Esophagus muscularis mucosa (tissue), 4 donors: Measurements from ENCODE around the gene SAMD4A. TPM values are rescaled to one million over a fixed set of nuclear protein-coding genes. Genes with fewer than 3 reads are reported as not detected.

Experiments
- DNase-seq: peaks from one replicate; pipeline ENCODE4 v3.0.0-alpha.2; 2017; ENCODE audit errors: extremely low spot score
- H3K27ac ChIP-seq, 4 donors: fragments of 200-600 bp; sonication (generic); replicated peaks in 1 of 4; 1 replicate in 3 of 4; 2 replicates in 1 of 4; pipeline ENCODE4 v1.5.1; 2016 to 2019; ENCODE audit warnings: mild to moderate bottlenecking in 1 of 4
- H3K27me3 ChIP-seq, 4 donors: fragments of 200-600 bp; sonication (generic); one replicate each; pipeline versions ENCODE4 v1.5.1 to v1.6.0; 2016 to 2019
- H3K36me3 ChIP-seq, 4 donors: fragments of 200-600 bp; sonication (generic); one replicate each; pipeline ENCODE4 v1.5.1; 2016 to 2019
- H3K4me1 ChIP-seq, 4 donors: fragments of 200-600 bp; sonication (generic); one replicate each; pipeline ENCODE4 v1.5.1; 2016 to 2019
- H3K4me3 ChIP-seq, 4 donors: fragments of 200-600 bp; sonication (generic); 1 replicate in 2 of 4; 2 replicates in 2 of 4; pipeline ENCODE4 v1.5.1; 2016 to 2019; ENCODE audit warnings: mild to moderate bottlenecking in 4 of 4, moderate library complexity in 1 of 4
- H3K9me3 ChIP-seq, 4 donors: fragments of 200-600 bp; sonication (generic); 1 replicate in 3 of 4; 2 replicates in 1 of 4; pipeline ENCODE4 v1.5.1; 2016 to 2019
- CTCF ChIP-seq, 3 experiments: fragments of 200-600 bp in 2 of 3; fragments of 450-650 bp in 1 of 3; sonication (generic) in 2 of 3; IDR thresholded peaks; one replicate each; pipeline ENCODE4 v1.5.1; 2017 to 2019; ENCODE audit warnings: antibody characterized with exemption in 3 of 3, mild to moderate bottlenecking in 2 of 3, moderate library complexity in 1 of 3
- EP300 ChIP-seq: sonication (generic); formaldehyde crosslinking; IDR thresholded peaks from one replicate; pipeline ENCODE4 v1.6.1; 2017; ENCODE audit warnings: antibody characterized with exemption
- POLR2A ChIP-seq: fragments of 450-650 bp; IDR thresholded peaks from one replicate; pipeline ENCODE4 v1.6.1; 2017; ENCODE audit warnings: antibody characterized with exemption, moderate library complexity, mild to moderate bottlenecking, low read depth
- POLR2AphosphoS5 ChIP-seq, 2 donors: sonication (generic); formaldehyde crosslinking; IDR thresholded peaks; one replicate each; pipeline ENCODE4 v1.6.1; 2017; ENCODE audit warnings: antibody characterized with exemption in 2 of 2
- WGBS: methylation state at CpG from one replicate; pipeline ENCODE4 v1.1.5; 2018; 5-methylcytosine and 5-hydroxymethylcytosine counted together
- intact Hi-C: fragments of 100-400 bp; cut with DNase I; formaldehyde crosslinking; loops from one replicate; pipeline ENCODE4 v1.15.1; 2023
- total RNA-seq, 4 donors: library from RNA; depleted of rRNA; stranded (reverse); fragments of >200 nt; gene quantifications; one replicate each; pipeline versions ENCODE4 v1.1.0 to v1.2.1, GENCODE V29; 2016

SAMD4A gene
- total RNA-seq, 4 donors from 2014 or later: 76.8 to 123 (median 97.0) TPM

GRCh38 chr14:54654605-54655004, 87.7 kb downstream of the SAMD4A start:
- DNase-seq: no peak
- no peaks in the 10 kb centered on the region for H3K36me3 ChIP-seq
- no peak overlapping the region for H3K4me3 ChIP-seq
- TF ChIP-seq POLR2AphosphoS5 (IDR thresholded peaks at IDR 0.05) (no peak), POLR2A (no peak), EP300 (no peak), CTCF (IDR thresholded peaks at IDR 0.05) (no peak)
- no peaks in the 10 kb centered on the region for H3K9me3 ChIP-seq
- intact Hi-C loops: no loop called here
- 79% methylated on average over 2 of the region's 2 CpGs for WGBS
- no peaks in the 10 kb centered on the region for H3K27me3 ChIP-seq
- peak overlapping the region; percentile 85 to 87 (median 86) for H3K27ac ChIP-seq
- H3K4me1 ChIP-seq: peaks cover 54 to 60% (median 55%) of the 10 kb centered on the region in 4 donors

- no peak overlapping the region for H3K4me3 ChIP-seq
These were observed 91.9 kb downstream of the SAMD4A start for GRCh38 chr14:54658836-54659235.

GRCh38 chr14:54659365-54659764, 92.4 kb downstream of the SAMD4A start:
- H3K27me3 ChIP-seq: no peaks in the 10 kb centered on the region
- WGBS: 81% methylated on average over 6 of the region's 6 CpGs
- H3K4me3 ChIP-seq: no peak overlapping the region
- no peak overlapping the region for H3K27ac ChIP-seq
- no peak for TF ChIP-seq POLR2AphosphoS5 (IDR thresholded peaks at IDR 0.05)
- TF ChIP-seq EP300: no peak
- no peak for TF ChIP-seq CTCF (IDR thresholded peaks at IDR 0.05)
- no peak for TF ChIP-seq POLR2A
- DNase-seq: no peak
- H3K36me3 ChIP-seq: no peaks in the 10 kb centered on the region
- H3K9me3 ChIP-seq: no peaks in the 10 kb centered on the region
- intact Hi-C loops: no loop called here
- H3K4me1 ChIP-seq: peaks cover 25 to 38% (median 32%) of the 10 kb centered on the region in 4 donors

More at GRCh38 chr14:54658836-54659235, 91.9 kb downstream of the SAMD4A start:
- Histone ChIP-seq H3K27ac (peak overlapping the region in 1 of 4 donors; percentile 1), H3K9me3 (no peaks in the 10 kb centered on the region), H3K27me3 (no peaks in the 10 kb centered on the region), H3K36me3 (no peaks in the 10 kb centered on the region), H3K4me1 (peaks cover 30 to 43% (median 35%) of the 10 kb centered on the region in 4 donors)
- intact Hi-C loops: no loop called here
- 85% methylated on average over 3 of the region's 3 CpGs for WGBS
- TF ChIP-seq POLR2AphosphoS5 (IDR thresholded peaks at IDR 0.05) (no peak), EP300 (no peak), CTCF (IDR thresholded peaks at IDR 0.05) (no peak), POLR2A (no peak)
- DNase-seq: no peak

- H3K4me3 ChIP-seq: no peak overlapping the region
- intact Hi-C loops: no loop called here
- no peak overlapping the region for H3K27ac ChIP-seq
- H3K36me3 ChIP-seq: no peaks in the 10 kb centered on the region
- WGBS: 79% methylated on average over 4 of the region's 4 CpGs
- H3K9me3 ChIP-seq: no peaks in the 10 kb centered on the region
- no peaks in the 10 kb centered on the region for H3K27me3 ChIP-seq
- TF ChIP-seq CTCF (IDR thresholded peaks at IDR 0.05) (no peak), POLR2A (no peak), EP300 (no peak), POLR2AphosphoS5 (IDR thresholded peaks at IDR 0.05) (no peak)
- H3K4me1 ChIP-seq: peaks cover 15 to 30% (median 24%) of the 10 kb centered on the region in 4 donors
- no peak for DNase-seq
These were observed 93.7 kb downstream of the SAMD4A start for GRCh38 chr14:54660604-54661111.

- Histone ChIP-seq H3K4me1 (peaks cover 18 to 33% (median 26%) of the 10 kb centered on the region in 4 donors), H3K36me3 (no peaks in the 10 kb centered on the region), H3K4me3 (no peak overlapping the region), H3K27me3 (no peaks in the 10 kb centered on the region), H3K27ac (no peak overlapping the region), H3K9me3 (no peaks in the 10 kb centered on the region)
- DNase-seq: no peak
- no peak for TF ChIP-seq CTCF (IDR thresholded peaks at IDR 0.05)
- TF ChIP-seq POLR2A: no peak
- no peak for TF ChIP-seq POLR2AphosphoS5 (IDR thresholded peaks at IDR 0.05)
- TF ChIP-seq EP300: no peak
- intact Hi-C loops: no loop called here
- 81% methylated on average over 7 of the region's 7 CpGs for WGBS
These were observed 95.7 kb downstream of the SAMD4A start for GRCh38 chr14:54662491-54663133.
